Upper lobe of left lung (tissue), 6 donors: Measurements from ENCODE around the gene ARRB2. TPM values are rescaled to one million over a fixed set of nuclear protein-coding genes. Genes with fewer than 3 reads are reported as not detected.

Experiments used
- ATAC-seq, 2 donors: fragments of 200-7000 bp; cut with Tn5 transposase; one replicate each; pipeline ENCODE4 v1.9.1; 2022; ENCODE audit warnings: mild to moderate bottlenecking in 2 of 2, moderate library complexity in 2 of 2; ENCODE audit not compliant: low FRiP score in 2 of 2
- DNase-seq, 2 donors: peaks; one replicate each; pipeline ENCODE4 v3.0.0-alpha.2; 2019 to 2020
- H3K27ac ChIP-seq, 4 donors: fragments of 200-600 bp; sonication (generic); one replicate each; pipeline ENCODE4 v1.5.1; 2016 to 2019
- H3K27me3 ChIP-seq, 4 donors: fragments of 200-600 bp; sonication (generic); one replicate each; pipeline ENCODE4 v1.5.1; 2017 to 2019
- H3K36me3 ChIP-seq, 4 donors: fragments of 200-600 bp; sonication (generic); one replicate each; pipeline ENCODE4 v1.5.1; 2016 to 2019
- H3K4me1 ChIP-seq, 4 donors: fragments of 200-600 bp; sonication (generic); one replicate each; pipeline ENCODE4 v1.5.1; 2018 to 2019
- H3K4me3 ChIP-seq, 4 donors: fragments of 200-600 bp; sonication (generic); one replicate each; pipeline ENCODE4 v1.5.1; 2017 to 2019; ENCODE audit warnings: mild to moderate bottlenecking in 2 of 4, moderate library complexity in 1 of 4
- H3K9me3 ChIP-seq, 4 donors: fragments of 200-600 bp; sonication (generic); one replicate each; pipeline ENCODE4 v1.5.1; 2018 to 2019
- EP300 ChIP-seq, 4 donors: sonication (generic); formaldehyde crosslinking; IDR thresholded peaks; one replicate each; pipeline ENCODE4 v1.5.1; 2017; ENCODE audit warnings: antibody characterized with exemption in 4 of 4, control low read depth in 2 of 4
- POLR2A ChIP-seq, 4 donors: fragments of 450-650 bp; IDR thresholded peaks; one replicate each; pipeline ENCODE4 v1.5.1; 2016 to 2017; ENCODE audit warnings: antibody characterized with exemption in 4 of 4, mild to moderate bottlenecking in 2 of 4
- POLR2AphosphoS5 ChIP-seq, 2 donors: sonication (generic); formaldehyde crosslinking; IDR thresholded peaks; one replicate each; pipeline ENCODE4 v1.5.1; 2017; ENCODE audit warnings: antibody characterized with exemption in 2 of 2
- WGBS, 2 donors: methylation state at CpG; one replicate each; pipeline ENCODE4 v1.1.5; 2017 to 2018; 5-methylcytosine and 5-hydroxymethylcytosine counted together
- total RNA-seq, 6 donors: library from RNA; depleted of rRNA in 4 of 6; stranded (reverse); fragments of >200 nt in 4 of 6; gene quantifications; one replicate each; pipeline versions ENCODE4 v1.1.0 to v1.2.1, GENCODE V29; 2016 to 2021
- TF ChIP-seq, protein P1 (sequence below), 6 experiments: fragments of 450-650 bp in 4 of 6; fragments of 200-600 bp in 2 of 6; sonication (generic) in 2 of 6; IDR thresholded peaks; one replicate each; pipeline ENCODE4 v1.5.1; 2016 to 2019; ENCODE audit warnings: antibody characterized with exemption in 6 of 6
- donor health status: DM: no; HTN: no; CAD: no; lungs with moderate emphysema.
- donor health status: DM: no; HTN: yes; CAD: no; lungs with severe emphysema.

ARRB2 gene
- 100 to 1,000 TPM in 5 of 6 donors, 10 to 100 TPM in 1; 67.3 to 336 (median 176) TPM for total RNA-seq

- H3K9me3 ChIP-seq, result no peaks in the 10 kb centered on the region
- no peaks in the 10 kb centered on the region for H3K27me3 ChIP-seq
- DNase-seq (peak; percentile 99 to 100), ATAC-seq (peak; percentile 95 to 96)
- H3K36me3 ChIP-seq, result no peaks in the 10 kb centered on the region
- TF ChIP-seq POLR2AphosphoS5 (IDR thresholded peaks at IDR 0.05), result peak; percentile 79 to 81
- peak in 2 of 4 donors; percentile 54 to 92 for TF ChIP-seq POLR2A (IDR thresholded peaks at IDR 0.05)
- TF ChIP-seq EP300 (IDR thresholded peaks at IDR 0.05), result no peak
- TF ChIP-seq, protein P1, sequence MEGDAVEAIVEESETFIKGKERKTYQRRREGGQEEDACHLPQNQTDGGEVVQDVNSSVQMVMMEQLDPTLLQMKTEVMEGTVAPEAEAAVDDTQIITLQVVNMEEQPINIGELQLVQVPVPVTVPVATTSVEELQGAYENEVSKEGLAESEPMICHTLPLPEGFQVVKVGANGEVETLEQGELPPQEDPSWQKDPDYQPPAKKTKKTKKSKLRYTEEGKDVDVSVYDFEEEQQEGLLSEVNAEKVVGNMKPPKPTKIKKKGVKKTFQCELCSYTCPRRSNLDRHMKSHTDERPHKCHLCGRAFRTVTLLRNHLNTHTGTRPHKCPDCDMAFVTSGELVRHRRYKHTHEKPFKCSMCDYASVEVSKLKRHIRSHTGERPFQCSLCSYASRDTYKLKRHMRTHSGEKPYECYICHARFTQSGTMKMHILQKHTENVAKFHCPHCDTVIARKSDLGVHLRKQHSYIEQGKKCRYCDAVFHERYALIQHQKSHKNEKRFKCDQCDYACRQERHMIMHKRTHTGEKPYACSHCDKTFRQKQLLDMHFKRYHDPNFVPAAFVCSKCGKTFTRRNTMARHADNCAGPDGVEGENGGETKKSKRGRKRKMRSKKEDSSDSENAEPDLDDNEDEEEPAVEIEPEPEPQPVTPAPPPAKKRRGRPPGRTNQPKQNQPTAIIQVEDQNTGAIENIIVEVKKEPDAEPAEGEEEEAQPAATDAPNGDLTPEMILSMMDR (IDR thresholded peaks at IDR 0.05), result peak; percentile 50 to 90 (median 84)
- peaks cover 15 to 47% (median 35%) of the 10 kb centered on the region in 4 donors for H3K4me1 ChIP-seq
- H3K27ac ChIP-seq, result peak within 1 kb of the TSS; percentile 92 to 95 (median 93)
- peak within 1 kb of the TSS; percentile 60 to 98 (median 68) for H3K4me3 ChIP-seq
- WGBS, 2 donors, result 0 to 1% methylated on average over 34 to 57 of the region's 67 CpGs
These were observed at the start of gene ARRB2 for GRCh38 chr17:4709794-4710692. Gene ARRB2 (plus strand): TSS chr17:4710632. CDS start chr17:4710722, 90 bp downstream.

DNA sequence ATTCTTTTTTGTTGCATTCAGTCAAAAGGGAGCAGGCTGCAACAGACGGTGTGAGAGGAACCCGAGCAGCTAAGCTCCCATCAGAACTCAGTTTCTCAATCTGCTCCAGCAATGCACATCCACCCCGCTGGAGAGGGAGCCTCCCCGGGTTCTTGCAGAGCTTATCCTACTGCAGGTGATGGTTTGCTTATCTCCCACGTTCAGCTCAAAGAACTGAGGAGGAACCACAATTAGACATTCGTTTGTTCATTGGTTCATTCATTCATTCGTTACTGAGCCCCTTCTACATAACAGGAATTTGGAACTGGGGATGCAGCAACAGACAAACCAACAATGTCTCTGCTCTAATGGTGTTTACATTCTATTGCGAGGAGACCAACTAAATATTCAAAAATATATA, 46.7 kb upstream of the ARRB2 start:
- no peaks in the 10 kb centered on the region for H3K36me3 ChIP-seq
- no peak overlapping the region for H3K4me3 ChIP-seq
- ATAC-seq (no peak), DNase-seq (no peak)
- H3K4me1 ChIP-seq, result no peaks in the 10 kb centered on the region
- no peaks in the 10 kb centered on the region for H3K9me3 ChIP-seq
- no peaks in the 10 kb centered on the region for H3K27me3 ChIP-seq
- H3K27ac ChIP-seq, result no peak overlapping the region
- WGBS, 2 donors, result 82% methylated on average over 6 to 8 of the region's 8 CpGs
- TF ChIP-seq EP300 (IDR thresholded peaks at IDR 0.05) (no peak), POLR2AphosphoS5 (IDR thresholded peaks at IDR 0.05) (no peak), POLR2A (IDR thresholded peaks at IDR 0.05) (no peak)
- TF ChIP-seq, protein P1 (IDR thresholded peaks at IDR 0.05), result no peak

DNA sequence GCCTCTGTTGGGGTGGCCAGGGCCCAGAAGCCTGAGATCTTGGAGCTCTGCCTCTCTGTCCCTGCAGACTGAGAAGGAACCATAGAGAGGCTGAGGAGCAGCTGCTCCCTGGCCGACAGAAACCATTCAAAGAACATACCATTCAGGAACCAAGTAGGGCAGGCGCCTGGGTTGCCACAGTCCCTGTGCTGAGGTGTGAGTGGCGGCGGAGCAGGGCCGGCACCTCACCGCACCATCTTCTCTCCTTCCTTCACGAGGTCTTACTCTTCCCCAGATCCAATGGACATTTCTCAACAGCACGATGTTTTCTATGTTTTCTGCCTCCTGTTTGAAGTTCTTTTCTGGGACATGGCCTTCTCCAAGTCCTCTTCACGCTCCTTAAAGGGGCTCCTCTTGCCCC, 46.2 kb upstream of the ARRB2 start:
- no peak overlapping the region for H3K27ac ChIP-seq
- TF ChIP-seq, protein P1 (IDR thresholded peaks at IDR 0.05), result no peak
- TF ChIP-seq POLR2A (IDR thresholded peaks at IDR 0.05), result no peak
- TF ChIP-seq EP300 (IDR thresholded peaks at IDR 0.05), result no peak
- TF ChIP-seq POLR2AphosphoS5 (IDR thresholded peaks at IDR 0.05), result no peak
- DNase-seq (no peak), ATAC-seq (no peak)
- H3K36me3 ChIP-seq, result no peaks in the 10 kb centered on the region
- no peaks in the 10 kb centered on the region for H3K4me1 ChIP-seq
- H3K27me3 ChIP-seq, result no peaks in the 10 kb centered on the region
- no peak overlapping the region for H3K4me3 ChIP-seq
- WGBS, 2 donors, result 82 to 83% methylated on average over 9 of the region's 9 CpGs
- no peaks in the 10 kb centered on the region for H3K9me3 ChIP-seq

DNA sequence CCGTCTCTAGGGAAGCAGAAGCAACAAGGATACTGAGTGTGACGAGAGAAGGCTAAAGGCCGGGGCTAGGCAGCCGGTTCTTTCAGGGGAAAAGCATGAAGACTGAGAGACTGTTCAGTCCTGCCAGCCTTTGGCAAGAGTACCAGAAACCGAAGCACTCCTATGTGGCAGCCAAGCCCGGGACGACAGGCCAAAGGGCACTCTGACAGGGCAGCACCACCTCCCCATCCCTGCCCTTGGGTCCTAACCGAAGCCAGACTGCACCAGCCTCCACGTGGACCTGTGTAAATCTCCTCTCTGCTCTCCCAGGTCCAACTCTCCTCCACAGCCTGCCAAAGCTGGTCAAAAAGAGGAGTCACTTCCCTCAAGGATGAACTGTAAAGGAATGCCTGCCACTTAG, 45.4 kb upstream of the ARRB2 start:
- Histone ChIP-seq H3K36me3 (no peaks in the 10 kb centered on the region), H3K4me1 (no peaks in the 10 kb centered on the region), H3K9me3 (no peaks in the 10 kb centered on the region), H3K4me3 (no peak overlapping the region), H3K27ac (no peak overlapping the region), H3K27me3 (no peaks in the 10 kb centered on the region)
- ATAC-seq, result peak in 1 of 2 donors; percentile 55
- DNase-seq, result no peak
- TF ChIP-seq POLR2AphosphoS5 (IDR thresholded peaks at IDR 0.05), result no peak
- no peak for TF ChIP-seq POLR2A (IDR thresholded peaks at IDR 0.05)
- TF ChIP-seq, protein P1 (IDR thresholded peaks at IDR 0.05), result no peak
- no peak for TF ChIP-seq EP300 (IDR thresholded peaks at IDR 0.05)
- WGBS, 2 donors, result 72% methylated on average over 9 of the region's 9 CpGs
